Testis (tissue), 3 donors: ENCODE measurements around the gene PHLDA3. TPM values are rescaled to one million over a fixed set of nuclear protein-coding genes. Genes with fewer than 3 reads are reported as not detected.

ENCODE experiments used
- DNase-seq: peaks from one replicate; pipeline ENCODE4 v3.0.0-alpha.2; 2019
- H3K27ac ChIP-seq, 2 donors: fragments of 200-600 bp; sonication (generic); one replicate each; pipeline ENCODE4 v1.5.1; 2019
- H3K27me3 ChIP-seq: fragments of 200-600 bp; sonication (generic); one replicate; pipeline ENCODE4 v1.5.1; 2019
- H3K36me3 ChIP-seq: fragments of 200-600 bp; sonication (generic); one replicate; pipeline ENCODE4 v1.5.1; 2017; ENCODE audit warnings: low read depth; ENCODE audit errors: missing control alignments
- H3K4me1 ChIP-seq: fragments of 200-600 bp; sonication (generic); one replicate; pipeline ENCODE4 v1.5.1; 2019
- H3K4me3 ChIP-seq, 2 donors: fragments of 200-600 bp; sonication (generic); one replicate each; pipeline ENCODE4 v1.5.1; 2017 to 2019
- H3K9me3 ChIP-seq: fragments of 200-600 bp; sonication (generic); one replicate; pipeline ENCODE4 v1.5.1; 2017
- CTCF ChIP-seq, 3 experiments: fragments of 450-650 bp in 2 of 3; fragments of 200-600 bp in 1 of 3; sonication (generic) in 1 of 3; IDR thresholded peaks; one replicate each; pipeline ENCODE4 v1.5.1; 2016 to 2019; ENCODE audit warnings: antibody characterized with exemption in 3 of 3, mild to moderate bottlenecking in 2 of 3, moderate library complexity in 1 of 3
- POLR2A ChIP-seq: fragments of 450-650 bp; IDR thresholded peaks from one replicate; pipeline ENCODE4 v1.6.1; 2017; ENCODE audit warnings: antibody characterized with exemption, mild to moderate bottlenecking, moderate library complexity
- WGBS, 2 donors: methylation state at CpG; one replicate each; pipeline ENCODE4 v1.1.5; 2018; 5-methylcytosine and 5-hydroxymethylcytosine counted together
- intact Hi-C: fragments of 100-400 bp; cut with DNase I; formaldehyde crosslinking; loops from one replicate; pipeline ENCODE4 v1.15.1; 2023; ENCODE audit warnings: low total_unique reads
- polyA plus RNA-seq: library from polyadenylated mRNA; stranded (reverse); fragments of 350-450 nt; fragmentation: Illumina TruSeq; extraction: RNeasy Lipid Tissue Mini Kit (QIAGEN cat#74804); gene quantifications from one replicate; pipeline ENCODE4 v1.2.3, GENCODE V29; 2014; ENCODE audit warnings: low read depth, low replicate concordance; ENCODE audit not compliant: insufficient read depth
- total RNA-seq, 2 donors: library from RNA; depleted of rRNA; stranded (reverse); fragments of >200 nt; gene quantifications; one replicate each; pipeline ENCODE4 v1.2.3, GENCODE V29; 2016

Gene PHLDA3
- total and polyA plus RNA-seq, 3 donors from 2014 or later: 22.7 to 24.0 (median 23.1) TPM

- no peak for TF ChIP-seq POLR2A
- TF ChIP-seq CTCF (IDR thresholded peaks at IDR 0.05): no peak
- no peak for DNase-seq
- Histone ChIP-seq H3K36me3 (no peaks in the 10 kb centered on the region), H3K27ac (peak overlapping the region; percentile 10 to 70), H3K4me1 (peaks cover 43% of the 10 kb centered on the region), H3K27me3 (no peaks in the 10 kb centered on the region), H3K4me3 (no peak overlapping the region), H3K9me3 (no peaks in the 10 kb centered on the region)
- intact Hi-C loops: no loop called here
- WGBS, 2 donors: 63 to 66% methylated on average over 3 of the region's 3 CpGs
These were observed 23.0 kb upstream of the PHLDA3 start for GRCh38 chr1:201491896-201492511.

DNA sequence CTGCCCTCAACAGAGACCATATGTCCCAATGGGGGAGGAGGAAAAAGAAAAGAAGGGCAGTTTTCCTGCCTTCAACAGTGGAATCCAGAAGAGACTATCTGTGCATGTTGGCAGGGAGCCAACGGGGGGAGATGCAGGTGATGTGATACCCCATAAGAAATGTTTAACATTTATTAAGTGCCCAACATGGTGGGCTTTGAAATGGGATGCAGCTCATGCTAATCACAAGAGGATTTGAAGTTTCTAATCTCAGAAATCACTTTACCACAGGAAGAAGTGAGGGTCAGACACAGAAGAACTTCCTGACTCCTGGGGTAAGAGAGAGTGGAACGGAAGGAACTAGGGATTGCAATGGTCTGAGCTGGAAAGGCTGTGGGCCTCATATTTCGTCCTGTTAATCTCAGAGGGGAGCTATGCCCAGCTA is 21.7 kb upstream of the PHLDA3 start:
- TF ChIP-seq CTCF (IDR thresholded peaks at IDR 0.05): no peak
- no peak for TF ChIP-seq POLR2A
- peaks cover 40% of the 10 kb centered on the region for H3K4me1 ChIP-seq
- 51 to 57% methylated on average over 3 of the region's 3 CpGs for WGBS, 2 donors
- no peaks in the 10 kb centered on the region for H3K9me3 ChIP-seq
- no peak for DNase-seq
- H3K36me3 ChIP-seq: no peaks in the 10 kb centered on the region
- H3K27me3 ChIP-seq: no peaks in the 10 kb centered on the region
- intact Hi-C loops: no loop called here
- H3K27ac ChIP-seq: no peak overlapping the region
- no peak overlapping the region for H3K4me3 ChIP-seq

DNA sequence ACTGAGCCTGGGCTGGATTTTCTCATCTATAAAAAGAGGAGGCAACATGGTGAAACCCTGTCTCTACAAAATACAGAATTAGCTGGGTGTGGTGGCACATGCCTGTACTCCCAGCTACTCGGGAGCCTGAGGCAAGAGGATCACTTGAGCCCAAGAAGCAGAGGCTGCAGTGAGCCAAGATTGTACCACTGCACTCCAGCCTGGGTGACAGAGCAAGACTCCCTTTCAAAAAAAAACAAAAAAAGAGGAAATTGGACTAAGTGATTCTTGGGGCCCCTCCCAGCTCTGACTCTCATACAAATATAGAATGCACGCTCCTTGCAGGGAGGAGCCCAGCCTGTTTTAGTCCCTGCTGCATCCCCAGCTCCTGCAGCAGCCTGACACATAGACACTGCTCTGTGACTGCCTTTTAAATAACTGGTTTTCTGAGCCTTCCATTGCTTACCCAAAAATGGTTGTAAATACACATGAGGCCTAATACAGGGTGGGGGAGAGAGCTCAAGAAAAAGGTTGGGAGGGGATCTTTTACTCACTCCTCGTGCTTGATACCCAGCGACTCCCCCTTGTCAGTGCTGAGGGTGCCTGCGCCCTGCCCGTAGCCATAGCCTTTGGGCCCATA is 20.8 kb upstream of the PHLDA3 start:
- H3K27ac ChIP-seq: no peak overlapping the region
- 85 to 88% methylated on average over 6 of the region's 6 CpGs for WGBS, 2 donors
- no peaks in the 10 kb centered on the region for H3K27me3 ChIP-seq
- H3K36me3 ChIP-seq: no peaks in the 10 kb centered on the region
- H3K9me3 ChIP-seq: no peaks in the 10 kb centered on the region
- peaks cover 31% of the 10 kb centered on the region for H3K4me1 ChIP-seq
- TF ChIP-seq CTCF (IDR thresholded peaks at IDR 0.05): no peak
- no peak for TF ChIP-seq POLR2A
- no peak overlapping the region for H3K4me3 ChIP-seq
- DNase-seq: no peak
- intact Hi-C loops: no loop called here

DNA sequence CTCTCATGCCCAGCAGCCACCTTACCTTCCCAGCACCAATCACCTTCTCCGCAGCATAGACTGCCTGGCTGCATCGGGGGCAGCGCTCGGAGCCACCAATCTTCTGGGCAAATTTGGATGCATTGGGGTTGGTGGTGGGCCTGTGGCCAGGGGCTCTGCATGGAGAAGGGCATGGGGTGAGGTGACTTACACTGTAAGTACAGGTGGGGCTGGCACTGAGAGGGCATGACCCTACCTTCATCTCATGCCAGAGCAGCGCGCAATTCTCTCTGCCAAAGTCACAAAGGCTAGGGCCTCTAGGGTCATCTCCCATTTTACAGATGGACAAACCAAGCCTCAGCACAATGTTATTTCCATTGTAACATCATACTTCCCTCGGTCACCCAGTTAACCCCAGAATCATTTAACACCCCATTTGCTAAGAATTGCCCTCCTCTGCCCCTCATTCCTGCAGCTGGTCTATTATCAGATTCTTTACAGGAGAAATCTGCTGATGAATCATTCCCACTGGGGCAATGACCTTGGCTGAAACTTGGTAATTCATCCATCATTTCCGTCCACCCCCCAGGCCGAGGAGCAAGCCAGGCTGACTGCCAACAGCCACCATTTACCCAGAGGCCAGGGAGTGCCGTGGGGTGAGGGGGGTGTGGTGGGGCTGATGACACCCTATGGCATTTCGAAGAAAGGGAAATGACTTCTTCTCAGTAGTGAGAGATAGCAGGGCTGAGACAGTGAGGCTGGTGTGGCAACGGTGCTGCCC is 20.0 kb upstream of the PHLDA3 start:
- Histone ChIP-seq H3K9me3 (no peaks in the 10 kb centered on the region), H3K27me3 (no peaks in the 10 kb centered on the region), H3K4me1 (peaks cover 23% of the 10 kb centered on the region), H3K4me3 (no peak overlapping the region), H3K27ac (no peak overlapping the region), H3K36me3 (no peaks in the 10 kb centered on the region)
- intact Hi-C loops: no loop called here
- no peak for DNase-seq
- whole genome bisulfite sequencing, 2 donors: 63 to 77% methylated on average over 8 to 12 of the region's 12 CpGs
- TF ChIP-seq CTCF (IDR thresholded peaks at IDR 0.05) (no peak), POLR2A (no peak)
